Vagina (tissue), 2 donors: Measurements from ENCODE around the gene ARPC5. TPM values are rescaled to one million over a fixed set of nuclear protein-coding genes. Genes with fewer than 3 reads are reported as not detected.

Experiments
- DNase-seq, 2 donors: peaks; one replicate each; pipeline ENCODE4 v3.0.0-alpha.2; 2017; ENCODE audit errors: extremely low spot score in 2 of 2
- H3K27ac ChIP-seq: fragments of 200-600 bp; sonication (generic); one replicate; pipeline ENCODE4 v1.5.1; 2019
- H3K27me3 ChIP-seq: fragments of 200-600 bp; sonication (generic); one replicate; pipeline ENCODE4 v1.5.1; 2019
- H3K36me3 ChIP-seq, 2 donors: fragments of 200-600 bp; sonication (generic); one replicate each; pipeline ENCODE4 v1.5.1; 2017 to 2019
- H3K4me1 ChIP-seq: fragments of 200-600 bp; sonication (generic); one replicate; pipeline ENCODE4 v1.5.1; 2019
- H3K4me3 ChIP-seq, 2 donors: fragments of 200-600 bp; sonication (generic); 1 replicate in 1 of 2; 2 replicates in 1 of 2; pipeline ENCODE4 v1.5.1; 2016 to 2019
- H3K9me3 ChIP-seq: fragments of 200-600 bp; sonication (generic); one replicate; pipeline ENCODE4 v1.5.1; 2019
- CTCF ChIP-seq, 3 experiments: fragments of 450-650 bp in 2 of 3; fragments of 200-600 bp in 1 of 3; sonication (generic) in 1 of 3; IDR thresholded peaks; one replicate each; pipeline ENCODE4 v1.5.1; 2017 to 2019; ENCODE audit warnings: antibody characterized with exemption in 3 of 3, mild to moderate bottlenecking in 2 of 3, moderate library complexity in 2 of 3
- POLR2A ChIP-seq, 2 donors: fragments of 450-650 bp; IDR thresholded peaks; one replicate each; pipeline ENCODE4 v1.6.1; 2017; ENCODE audit warnings: antibody characterized with exemption in 2 of 2, mild to moderate bottlenecking in 2 of 2, moderate library complexity in 2 of 2
- POLR2AphosphoS5 ChIP-seq, 2 donors: sonication (generic); formaldehyde crosslinking; IDR thresholded peaks; one replicate each; pipeline ENCODE4 v1.9.0; 2017; ENCODE audit warnings: antibody characterized with exemption in 2 of 2, mild to moderate bottlenecking in 2 of 2, low read depth in 1 of 2; ENCODE audit not compliant: insufficient read depth in 1 of 2
- intact Hi-C: fragments of 100-400 bp; cut with DNase I; formaldehyde crosslinking; loops from one replicate; pipeline ENCODE4 v1.15.1; 2023
- total RNA-seq: library from RNA; depleted of rRNA; stranded (reverse); fragments of >200 nt; gene quantifications from one replicate; pipeline ENCODE4 v1.2.3, GENCODE V29; 2016

ARPC5 gene
- total RNA-seq, 1 donor from 2014 or later = 48.4 TPM

- intact Hi-C loops = no loop called here
- Histone ChIP-seq H3K4me1 (no peaks in the 10 kb centered on the region), H3K4me3 (no peak overlapping the region), H3K36me3 (no peaks in the 10 kb centered on the region), H3K9me3 (no peaks in the 10 kb centered on the region), H3K27me3 (no peaks in the 10 kb centered on the region), H3K27ac (no peak overlapping the region)
- TF ChIP-seq POLR2AphosphoS5 (IDR thresholded peaks at IDR 0.05; ENCODE audit: insufficient read depth in 1 of 2, low read depth in 1 of 2) (no peak), POLR2A (IDR thresholded peaks at IDR 0.05) (no peak), CTCF (IDR thresholded peaks at IDR 0.05) (no peak)
- DNase-seq = no peak
Observed at GRCh38 chr1:183575606-183576005, 60.0 kb downstream of the ARPC5 start.

DNA sequence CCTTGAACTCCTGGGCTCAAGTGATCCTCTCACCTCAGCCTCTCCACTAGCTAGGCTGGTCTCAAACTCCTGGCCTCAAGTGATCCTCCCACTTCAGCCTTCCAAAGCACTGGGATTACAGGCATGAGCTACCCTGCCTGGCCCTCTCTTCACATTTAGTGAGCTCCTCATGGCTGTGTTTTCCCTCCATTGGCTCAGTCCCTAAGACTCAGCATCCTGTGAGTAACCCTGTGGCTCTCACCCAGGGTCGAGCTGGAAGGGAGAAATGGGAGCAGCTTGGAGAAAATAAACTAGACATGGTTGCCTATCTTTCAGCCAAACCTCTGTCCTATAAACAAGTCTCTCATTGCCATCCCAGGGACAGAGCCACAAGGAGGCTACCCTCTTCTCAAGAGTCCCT, 62.9 kb downstream of the ARPC5 start:
- no peak for DNase-seq
- Histone ChIP-seq H3K36me3 (no peaks in the 10 kb centered on the region), H3K4me3 (no peak overlapping the region), H3K27ac (no peak overlapping the region), H3K9me3 (no peaks in the 10 kb centered on the region), H3K27me3 (no peaks in the 10 kb centered on the region), H3K4me1 (peaks cover under 1% of the 10 kb centered on the region)
- intact Hi-C loops = no loop called here
- TF ChIP-seq POLR2A (IDR thresholded peaks at IDR 0.05) (no peak), CTCF (IDR thresholded peaks at IDR 0.05) (no peak), POLR2AphosphoS5 (IDR thresholded peaks at IDR 0.05; ENCODE audit: insufficient read depth in 1 of 2, low read depth in 1 of 2) (no peak)

- H3K27ac ChIP-seq = no peak overlapping the region
- intact Hi-C loops = no loop called here
- no peak for TF ChIP-seq POLR2AphosphoS5 (IDR thresholded peaks at IDR 0.05; ENCODE audit: insufficient read depth in 1 of 2, low read depth in 1 of 2)
- no peak for TF ChIP-seq CTCF (IDR thresholded peaks at IDR 0.05)
- TF ChIP-seq POLR2A (IDR thresholded peaks at IDR 0.05) = no peak
Observed at GRCh38 chr1:183571678-183572268, 63.8 kb downstream of the ARPC5 start.

More at GRCh38 chr1:183571678-183572268, 63.8 kb downstream of the ARPC5 start:
- Histone ChIP-seq H3K36me3 (no peaks in the 10 kb centered on the region), H3K27me3 (no peaks in the 10 kb centered on the region), H3K9me3 (no peaks in the 10 kb centered on the region), H3K4me1 (peaks cover 6% of the 10 kb centered on the region), H3K4me3 (no peak overlapping the region)
- DNase-seq = no peak

Other genes starting within 250 kb of the ARPC5 start
- 1.7 TPM for gene NMNAT2, start 217.4 kb downstream of the ARPC5 start, total RNA-seq
- gene SMG7, start 163.3 kb downstream of the ARPC5 start, total RNA-seq = 48.9 TPM
- 12.5 TPM for gene NCF2, start 45.3 kb downstream of the ARPC5 start, total RNA-seq
- not detected for gene APOBEC4, start 17.5 kb upstream of the ARPC5 start, total RNA-seq
- gene RGL1, start 169.3 kb upstream of the ARPC5 start, total RNA-seq = 23.1 TPM